Islet of Langerhans (tissue), 1 donor: Measurements from ENCODE around the gene CBFA2T3.

Experiments
- FAIRE-seq: peaks from one replicate; lab custom pipeline; 2011; peaks lifted over from hg19 to GRCh38; lab: Jason Lieb, UNC

CBFA2T3 gene

DNA sequence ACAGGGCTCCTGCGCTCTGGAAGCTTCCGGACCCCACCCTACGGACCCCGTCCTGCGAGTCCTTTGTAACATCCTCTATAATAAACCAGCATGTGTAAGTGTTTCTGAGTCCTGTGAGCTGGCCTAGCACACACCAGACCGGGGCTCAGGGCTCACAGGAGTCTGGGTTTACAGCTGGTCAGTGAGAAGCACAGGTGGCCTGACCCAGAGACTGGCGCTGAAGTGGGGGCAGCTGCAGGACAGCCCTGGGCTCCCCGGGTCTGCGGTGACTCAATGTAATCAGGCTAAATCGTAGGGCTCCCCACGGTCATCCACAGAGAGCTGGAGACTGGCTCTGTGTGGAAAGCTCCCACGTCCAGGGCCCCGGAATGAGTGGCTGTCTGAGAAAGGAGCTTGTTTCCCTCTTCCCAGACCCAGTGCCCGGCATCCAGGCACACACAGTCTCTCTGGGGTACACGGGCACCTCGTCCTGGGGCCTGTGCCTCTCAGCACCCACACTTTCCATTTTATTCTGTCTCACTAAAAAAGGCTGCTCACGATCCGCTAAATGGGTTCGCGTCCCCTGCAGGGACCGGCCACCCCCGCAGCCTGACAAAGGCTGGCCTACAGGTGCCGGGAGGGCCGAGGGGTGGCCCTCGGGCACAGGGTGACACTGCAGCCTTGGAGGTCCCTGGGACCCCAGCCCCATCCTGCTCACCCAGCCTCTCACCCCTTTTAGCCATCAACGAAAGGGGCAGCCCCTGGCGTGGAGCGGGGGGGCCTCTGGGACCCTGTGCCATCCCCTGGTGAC lies 18.9 kb upstream of the CBFA2T3 start:
- no peak for FAIRE-seq

DNA sequence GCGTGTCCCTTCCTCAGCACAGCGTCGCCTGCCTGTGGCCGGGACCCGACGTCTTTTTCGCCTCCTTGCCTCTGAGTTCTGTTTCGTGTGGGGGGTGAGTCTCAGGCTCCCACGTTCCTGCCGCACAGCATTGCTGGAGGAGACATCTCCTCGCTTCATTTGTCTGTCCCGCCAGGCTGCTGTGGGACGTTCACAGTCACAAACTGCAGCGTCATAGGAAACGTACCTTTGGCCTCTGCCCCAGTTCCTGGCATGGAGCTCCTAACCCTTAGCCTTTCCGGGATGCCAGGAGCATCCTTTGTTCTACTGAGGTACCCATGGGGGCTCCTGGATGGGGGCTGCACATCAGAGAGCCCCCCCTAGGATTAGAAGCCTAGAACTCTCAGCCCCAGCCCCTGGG lies 18.2 kb upstream of the CBFA2T3 start:
- FAIRE-seq, result no peak

DNA sequence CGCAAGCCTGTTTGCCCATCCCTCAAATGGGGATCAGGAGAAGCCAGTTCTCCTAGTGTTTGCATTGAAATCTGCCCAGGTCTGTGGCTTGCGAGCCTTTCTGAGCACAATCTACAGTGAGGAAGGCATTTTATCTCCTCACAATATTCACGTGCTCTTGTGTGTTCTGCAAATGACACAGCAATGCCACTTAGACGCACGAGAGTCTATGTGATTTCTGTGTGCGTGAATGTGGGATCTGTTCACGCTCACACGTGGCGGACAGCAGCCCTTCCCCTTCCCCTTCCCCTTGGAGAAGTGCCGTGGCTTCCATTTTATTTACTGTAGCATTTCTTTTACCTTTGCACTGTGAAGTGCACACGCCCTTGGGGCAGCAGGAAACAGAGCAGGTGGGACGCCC lies 17.7 kb upstream of the CBFA2T3 start:
- FAIRE-seq, result no peak

DNA sequence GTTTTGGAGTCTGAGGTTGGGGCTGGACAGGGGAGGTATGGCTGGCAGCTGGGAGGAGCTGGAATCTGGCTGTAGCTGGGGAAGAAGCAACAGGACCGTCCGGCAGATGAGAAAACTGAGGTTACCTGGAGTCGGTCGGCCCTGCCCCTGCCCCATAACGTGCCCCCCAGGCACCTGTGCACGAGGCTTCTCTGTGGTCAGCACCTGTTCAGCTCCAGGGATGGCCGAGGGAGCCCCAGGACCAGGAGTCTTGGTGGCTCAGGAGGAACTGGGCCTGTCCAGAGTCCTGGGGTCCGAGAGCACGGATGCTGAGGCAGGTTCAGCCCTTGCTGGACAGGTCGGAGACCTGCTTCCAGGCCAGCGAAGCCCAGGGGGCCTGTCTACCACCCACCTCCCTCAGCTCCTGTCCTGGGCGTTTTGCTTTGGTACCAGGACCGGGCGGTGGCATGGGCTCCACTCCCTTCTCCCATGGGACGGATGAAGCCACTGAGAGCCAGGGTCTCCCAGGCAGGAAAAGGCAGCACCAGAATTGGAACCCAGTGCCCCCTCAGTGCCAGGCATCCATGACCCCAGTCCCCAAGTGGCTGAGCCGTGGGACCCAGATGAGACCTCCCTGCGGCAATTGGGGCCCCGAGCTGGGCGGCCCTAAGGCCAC lies 17.1 kb upstream of the CBFA2T3 start:
- no peak for FAIRE-seq

DNA sequence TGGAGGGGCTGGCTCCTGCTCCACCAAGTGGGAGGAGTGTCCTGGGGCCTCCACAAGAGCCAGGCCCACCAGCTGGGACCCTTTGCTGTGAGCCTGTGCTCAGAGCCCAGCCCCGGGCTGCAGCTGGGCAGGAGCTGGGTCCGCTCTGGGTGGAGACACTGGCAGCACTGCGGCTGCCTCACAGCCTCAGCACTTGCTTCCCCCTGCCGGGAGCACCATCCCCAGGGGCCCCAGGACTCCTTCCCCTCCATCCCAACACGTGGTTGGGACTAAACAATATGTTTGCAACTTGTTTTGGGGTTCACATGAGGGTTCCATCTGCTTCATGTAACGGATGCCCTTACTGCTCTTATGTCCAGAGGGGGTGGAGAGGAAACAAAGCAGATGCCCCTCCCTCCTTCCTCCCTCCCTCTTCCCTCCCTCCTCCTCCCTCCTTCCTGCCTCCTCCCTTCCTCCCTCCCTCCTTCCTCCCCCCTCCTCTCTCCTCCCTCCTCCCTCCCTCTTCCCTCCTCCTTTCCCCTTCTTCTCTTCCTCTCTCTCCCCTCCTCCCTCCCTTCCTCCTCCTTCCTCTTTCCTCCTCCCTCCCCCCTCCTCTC lies 16.3 kb upstream of the CBFA2T3 start:
- FAIRE-seq, result no peak

DNA sequence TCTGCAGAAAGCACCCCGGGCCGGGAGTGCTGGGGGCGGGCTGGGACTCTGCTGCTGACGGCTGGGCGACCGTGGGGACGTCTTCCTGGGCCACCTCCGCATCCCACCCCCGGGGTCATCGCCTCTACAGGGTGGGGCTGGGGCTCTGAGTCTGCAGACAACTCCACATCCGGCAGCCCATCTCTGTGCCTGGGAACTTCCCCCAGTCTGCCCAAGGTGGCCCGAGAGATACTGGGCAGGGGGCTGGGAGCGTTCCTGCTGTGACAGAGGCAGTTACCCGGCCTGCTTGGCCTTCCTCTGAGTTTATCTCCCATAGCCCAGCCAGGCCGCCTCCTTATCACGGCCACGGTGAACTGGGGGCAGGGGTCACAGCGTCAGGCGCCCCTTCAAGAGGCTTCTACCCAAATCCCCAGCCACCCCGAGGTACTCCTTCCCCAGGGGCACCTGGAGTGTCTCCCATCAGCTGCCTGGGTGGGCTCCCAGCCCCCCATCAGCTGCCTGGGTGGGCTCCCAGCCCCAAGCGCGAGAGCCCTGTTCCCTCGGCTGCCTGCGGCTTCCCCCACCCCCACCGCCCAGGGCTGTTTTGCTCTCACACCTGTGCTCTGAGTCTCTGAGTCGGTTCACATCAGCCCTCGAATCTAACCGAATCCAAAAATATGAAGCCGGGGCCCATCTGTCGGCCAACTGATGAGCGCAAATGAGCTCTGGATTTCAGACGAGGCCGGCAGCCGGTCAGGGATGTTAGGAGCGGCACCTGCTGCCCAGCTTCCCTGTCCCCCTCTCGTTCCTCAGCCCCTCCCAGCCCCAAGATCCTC lies 15.6 kb upstream of the CBFA2T3 start:
- no peak for FAIRE-seq

DNA sequence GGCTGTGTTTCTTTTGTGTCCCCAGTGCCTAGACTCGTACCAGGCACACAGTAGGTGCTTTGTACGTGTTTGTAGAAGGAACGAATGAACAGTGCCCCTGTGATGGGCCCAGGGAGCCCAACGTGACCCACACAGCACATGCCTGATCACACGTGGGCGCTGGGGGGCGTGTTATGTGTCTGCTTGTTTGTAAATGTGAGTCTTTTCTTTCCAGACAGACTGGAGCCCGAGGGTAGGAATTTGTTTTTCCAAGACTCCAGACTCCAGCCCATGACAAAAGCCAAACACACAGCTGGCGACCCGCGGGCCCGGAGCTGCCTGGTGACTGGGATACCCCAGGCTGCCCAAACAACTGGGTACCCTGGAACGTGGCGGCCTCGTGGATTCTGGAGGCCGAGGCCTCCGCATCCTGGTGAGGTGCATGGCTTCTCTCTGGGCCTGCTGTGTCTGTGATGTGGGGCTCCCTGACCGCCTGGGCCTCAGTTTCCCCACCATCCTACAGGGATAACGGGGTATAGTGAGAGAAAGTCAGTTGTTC lies 14.9 kb upstream of the CBFA2T3 start:
- no peak for FAIRE-seq

DNA sequence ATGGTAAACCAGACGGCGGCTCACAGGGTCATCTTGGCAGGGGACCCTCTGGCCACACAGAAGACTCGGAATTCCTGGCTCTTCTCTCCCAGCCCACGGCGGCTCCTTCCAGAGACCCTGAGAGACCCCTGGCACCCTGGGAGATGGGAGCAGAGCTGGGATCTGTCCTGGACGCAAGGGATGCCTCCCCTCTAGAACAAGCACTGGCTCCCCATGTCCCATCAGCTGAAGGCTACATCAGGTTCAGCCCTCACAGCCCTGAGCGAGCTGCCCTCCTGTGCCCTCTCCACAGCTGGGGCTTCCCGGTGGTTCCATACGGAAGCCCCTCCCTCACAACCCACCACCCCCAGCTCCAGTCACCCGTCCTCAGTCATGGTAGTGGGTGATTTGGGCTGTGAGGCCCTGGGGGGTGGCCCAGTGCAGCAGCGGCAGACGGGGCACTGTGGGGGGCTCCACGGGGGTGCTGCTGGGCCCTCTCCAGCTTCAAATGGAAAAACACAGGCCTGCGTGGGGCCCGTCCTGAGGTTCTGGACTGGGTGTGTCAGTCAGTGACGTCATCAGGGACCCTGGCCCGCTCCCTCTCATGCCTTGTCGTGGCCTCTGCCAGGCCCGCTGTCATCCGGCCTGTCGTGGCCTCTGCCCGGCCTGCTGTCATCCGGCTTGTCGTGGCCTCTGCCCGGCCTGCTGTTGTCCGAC lies 13.0 kb upstream of the CBFA2T3 start:
- no peak for FAIRE-seq

DNA sequence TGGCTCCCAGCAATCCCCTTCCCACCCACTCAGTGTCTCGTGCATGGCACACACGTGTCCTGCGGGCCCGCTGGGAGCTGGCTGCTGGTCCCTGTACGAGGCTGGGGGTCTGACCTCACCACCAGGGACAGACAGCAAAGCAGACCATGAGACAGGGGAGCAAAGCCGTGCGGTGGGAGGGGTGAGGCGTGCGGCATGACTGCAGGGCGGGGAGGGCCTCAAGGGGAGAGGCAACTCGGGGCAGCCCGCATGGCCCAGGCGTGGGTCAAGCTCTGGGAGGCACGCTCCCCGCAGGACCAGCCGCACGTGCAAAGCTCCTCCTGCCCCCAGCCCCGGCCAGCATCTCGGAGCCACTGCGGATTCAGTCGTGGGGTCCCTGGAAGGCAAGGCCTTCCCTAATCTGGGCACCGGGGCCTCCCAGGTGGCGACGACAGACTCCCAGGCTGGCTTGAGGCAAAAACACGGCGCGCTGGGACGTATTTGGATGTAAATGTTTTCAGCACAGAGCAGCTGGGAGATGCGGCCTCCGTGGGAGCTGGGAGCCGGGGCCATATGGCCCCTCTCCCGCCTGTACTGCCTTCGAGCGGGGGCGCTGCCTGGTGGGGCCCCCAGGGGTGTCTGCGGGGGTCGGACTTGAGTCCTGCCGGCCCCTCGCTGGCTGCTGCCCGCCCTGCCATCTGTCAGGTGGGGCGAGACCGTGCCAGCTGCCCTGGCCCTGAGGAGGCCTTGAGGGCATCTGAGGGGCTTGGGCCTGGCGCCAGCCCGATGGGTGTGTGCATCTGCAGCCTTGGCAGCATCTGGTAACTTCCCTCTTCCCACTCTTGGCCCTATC lies 12.2 kb upstream of the CBFA2T3 start:
- no peak for FAIRE-seq

DNA sequence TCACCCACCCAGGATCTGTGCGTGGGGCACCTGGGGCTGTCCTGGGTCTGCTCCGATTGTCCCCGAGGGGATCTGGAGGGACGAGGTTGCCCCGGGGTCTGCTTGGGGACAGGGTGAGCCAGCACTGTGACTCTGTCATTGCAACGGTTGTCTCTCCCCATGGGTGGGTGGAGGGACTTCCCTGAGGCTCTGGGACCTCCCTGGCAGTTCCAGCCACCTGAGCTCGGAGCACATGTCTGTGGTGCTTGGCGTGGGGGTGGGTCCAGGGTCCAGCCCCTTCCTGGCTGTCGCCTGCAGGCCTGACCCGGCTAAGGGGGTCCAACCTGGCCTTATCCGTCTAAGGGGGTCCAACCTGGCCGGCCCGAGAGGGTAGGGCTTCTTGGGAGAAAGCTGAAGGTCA lies 8.5 kb upstream of the CBFA2T3 start:
- FAIRE-seq, result no peak

DNA sequence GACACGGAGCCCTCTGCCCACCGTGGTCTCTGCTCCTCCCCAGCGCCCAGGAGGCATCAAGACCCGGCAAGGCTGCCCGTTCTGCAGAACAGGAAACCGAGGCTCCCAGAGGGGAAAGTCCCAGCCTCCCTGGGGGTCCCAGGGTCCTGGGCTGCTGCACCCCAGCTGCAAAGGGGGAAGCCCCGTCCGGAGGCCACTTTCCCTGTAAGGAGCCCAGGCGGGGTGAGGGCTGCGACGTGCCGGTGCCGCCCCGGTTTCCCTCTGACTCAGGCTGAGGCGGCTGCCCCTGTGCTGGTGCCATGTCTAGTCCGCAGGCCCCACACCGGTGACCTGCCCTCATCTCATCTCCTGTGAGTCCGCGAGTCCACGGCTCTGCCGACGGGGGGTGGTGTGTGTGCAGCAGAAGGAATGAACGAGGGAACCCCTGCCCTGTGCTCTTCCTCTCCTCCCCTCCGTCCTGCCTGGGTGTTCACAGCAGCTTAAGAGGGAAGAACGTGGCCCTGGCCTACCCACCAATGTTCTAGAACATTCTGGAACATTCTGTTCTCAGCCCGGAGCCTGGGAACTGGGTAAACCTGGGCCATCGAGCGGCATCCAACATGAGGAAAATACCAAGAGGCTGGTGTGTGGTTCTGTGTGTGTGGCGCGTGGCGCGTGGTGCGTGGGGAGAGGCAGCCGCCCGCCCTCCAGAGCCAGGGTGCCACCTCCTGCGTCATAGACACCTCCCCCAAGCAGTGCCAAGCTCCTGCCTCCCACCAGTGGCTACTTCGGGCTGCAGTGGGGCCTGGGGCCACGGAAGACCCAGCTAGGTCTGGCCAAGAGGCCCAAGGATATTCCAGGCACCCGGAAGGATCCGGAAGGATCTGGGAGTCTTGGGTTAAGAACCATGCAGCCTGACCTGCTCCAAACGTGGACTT lies 7.0 kb upstream of the CBFA2T3 start:
- FAIRE-seq, result no peak

DNA sequence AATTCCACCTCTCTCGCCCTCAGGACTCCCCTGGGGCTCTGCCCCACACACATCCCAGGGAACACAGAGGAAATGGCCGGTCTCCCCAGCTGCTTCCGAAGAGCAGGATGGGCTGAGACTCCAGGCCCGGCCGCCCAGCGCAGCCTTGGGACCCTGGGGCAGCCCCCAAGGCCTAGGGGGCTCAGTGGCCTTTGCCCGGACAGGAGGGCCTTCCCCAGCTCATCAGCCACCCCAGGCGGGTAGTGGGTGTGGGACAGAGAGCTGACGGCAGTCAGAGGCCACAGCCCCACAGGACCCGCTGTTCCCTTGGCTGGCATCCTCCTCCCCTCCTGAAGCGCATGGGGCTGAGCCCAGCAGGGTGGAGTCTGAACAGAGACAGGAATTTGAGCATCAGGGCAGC lies 6.2 kb upstream of the CBFA2T3 start:
- no peak for FAIRE-seq

DNA sequence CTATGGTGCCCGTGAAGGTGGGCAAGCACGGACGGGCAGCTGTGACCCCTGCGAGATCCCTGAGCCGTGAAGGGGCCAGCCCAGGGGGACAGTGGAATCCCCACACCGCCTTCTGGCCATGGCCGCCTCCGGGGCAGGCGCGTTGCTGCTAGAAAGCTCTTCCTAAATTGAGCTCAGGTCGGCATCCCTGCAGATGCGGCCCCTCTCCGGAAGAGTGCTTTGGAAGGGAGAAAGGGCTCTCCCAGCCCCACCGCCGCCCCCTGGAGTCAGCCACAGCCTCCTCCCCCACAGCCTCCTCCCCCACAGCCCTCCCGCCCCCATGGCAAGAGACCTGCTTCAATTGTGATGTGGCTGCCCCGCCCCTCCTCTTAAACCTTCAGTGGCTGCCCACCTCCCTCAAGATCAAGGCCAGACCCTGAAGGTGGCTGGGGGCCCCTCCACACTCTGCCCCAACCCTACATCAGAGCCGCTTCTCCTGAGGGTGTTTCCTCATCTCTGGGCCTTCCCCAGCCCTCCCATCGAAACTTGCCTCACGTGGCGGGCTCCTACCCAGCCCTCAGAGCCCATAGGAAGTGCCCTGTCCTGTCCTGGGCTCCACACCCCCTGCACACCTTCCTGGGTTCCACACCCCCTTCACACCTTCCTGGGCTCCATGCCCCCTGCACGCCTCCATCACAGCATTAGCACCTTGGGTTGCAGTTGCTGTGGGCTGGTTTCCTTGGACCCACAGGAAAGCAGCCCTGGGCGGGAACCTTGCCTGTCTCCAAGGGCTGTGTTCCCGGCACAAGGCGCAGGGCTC lies 5.5 kb upstream of the CBFA2T3 start:
- FAIRE-seq, result no peak

DNA sequence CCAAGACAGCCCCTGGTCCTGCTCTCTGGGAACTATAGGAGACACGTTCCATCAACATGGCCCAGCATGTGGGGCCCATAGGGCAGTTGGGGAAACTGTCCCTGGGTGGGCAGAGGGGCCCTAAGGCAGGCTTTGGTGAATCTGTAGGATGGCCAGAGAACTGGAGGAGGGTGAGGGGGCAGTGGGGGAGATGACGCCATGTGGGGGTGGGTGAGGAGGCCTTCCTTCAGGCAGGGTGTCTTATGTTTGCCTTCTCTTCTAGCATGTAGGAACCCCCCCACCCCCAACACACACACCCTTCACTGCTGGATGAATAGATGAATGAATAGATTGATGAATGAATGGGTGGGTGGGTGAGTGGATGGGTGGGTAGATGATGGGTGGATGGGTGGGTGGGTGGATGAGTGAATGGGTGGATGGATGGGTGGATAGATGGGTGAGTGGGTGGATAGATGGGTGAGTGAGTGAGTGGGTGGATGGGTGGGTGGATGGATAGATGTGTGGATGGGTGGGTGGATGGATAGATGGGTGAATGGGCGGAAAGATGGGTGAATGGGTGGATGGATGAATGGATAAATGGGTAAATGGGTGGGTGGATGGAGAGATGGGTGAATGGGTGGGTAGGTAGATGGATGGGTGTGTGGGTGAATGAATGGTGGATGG lies 2.5 kb upstream of the CBFA2T3 start:
- FAIRE-seq, result no peak

DNA sequence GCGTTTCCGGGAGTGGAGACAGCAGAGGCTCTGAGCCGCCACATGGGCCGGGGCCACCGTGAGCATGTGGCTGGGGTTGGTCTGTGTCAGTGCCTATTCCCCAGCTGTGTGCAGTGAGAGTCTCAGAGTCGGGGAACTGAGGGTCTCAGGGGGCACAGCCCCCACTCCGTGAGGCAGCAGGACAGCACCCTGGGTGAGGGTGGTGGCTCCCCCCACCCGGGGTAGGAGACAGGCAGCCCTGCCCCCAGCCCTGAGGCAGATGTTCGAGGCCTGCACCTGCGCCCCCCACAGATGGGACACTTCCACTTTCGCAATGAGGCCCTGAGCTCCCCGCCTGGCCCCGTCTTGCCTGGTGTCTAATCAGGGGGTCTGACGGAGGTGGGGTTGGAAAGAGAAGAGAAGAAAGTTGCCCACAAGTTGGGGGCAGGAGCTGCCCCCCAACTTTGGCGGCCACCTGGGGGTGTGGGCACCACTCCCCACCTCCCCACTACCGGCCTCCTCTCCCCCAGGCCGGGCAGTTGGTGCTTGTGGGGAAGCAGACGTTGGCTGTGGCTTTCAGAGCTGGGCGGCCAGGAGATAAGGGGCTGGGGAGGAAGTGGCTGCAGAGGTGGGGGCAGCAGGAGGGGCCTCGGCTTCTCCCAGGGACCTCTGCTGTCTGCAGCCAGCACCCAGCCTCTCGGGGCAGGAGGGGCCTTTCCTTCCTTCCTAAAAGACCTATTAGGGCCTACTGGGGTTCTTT lies 1.8 kb upstream of the CBFA2T3 start:
- FAIRE-seq, result no peak

DNA sequence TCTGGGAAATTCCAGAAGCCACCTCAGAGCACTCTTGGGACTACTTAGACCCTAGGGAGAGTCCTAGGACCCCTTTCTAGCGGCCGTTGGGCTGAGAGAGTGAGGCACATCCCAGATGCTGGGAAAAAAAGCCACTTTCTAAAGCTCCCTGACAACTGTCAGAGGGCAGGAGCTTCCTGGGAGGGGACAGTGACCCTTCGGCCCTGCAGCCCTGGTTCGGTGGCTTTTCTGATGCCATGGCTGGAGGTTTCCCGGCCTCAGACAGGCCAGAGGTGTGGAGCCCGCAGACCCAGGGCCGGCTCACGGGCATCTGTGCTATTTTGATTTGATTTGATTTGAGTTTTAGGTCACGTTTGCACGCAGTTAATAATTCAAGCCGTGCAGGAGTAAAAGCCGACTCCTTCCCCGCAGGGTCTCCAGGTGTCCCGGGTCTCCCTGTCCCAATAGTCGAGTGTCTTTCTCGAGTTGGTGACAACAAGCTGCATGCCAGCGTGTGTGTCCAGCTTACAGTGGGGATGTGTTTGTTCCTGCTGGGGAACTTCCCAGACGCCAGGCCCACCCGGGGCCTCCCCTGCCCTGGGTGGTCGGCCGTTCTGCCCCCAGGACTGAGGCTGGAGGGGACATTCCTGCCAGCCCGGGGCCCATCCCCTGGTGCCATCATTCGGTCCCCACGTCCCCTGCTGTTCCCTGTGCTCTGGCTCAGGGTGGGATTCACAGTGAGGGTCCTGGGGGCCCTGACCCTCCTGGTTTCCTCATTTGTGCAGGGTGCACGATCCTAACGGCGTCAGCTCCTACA lies 1.0 kb upstream of the CBFA2T3 start:
- FAIRE-seq, result no peak
